ENCODE results near the gene KHDC4.

The KHDC4 gene

GRCh38 chr1:155971910-155972809 lies 37.9 kb upstream of the KHDC4 start:
- DNase-seq, result no peak
- in situ Hi-C loops (cut with MboI; ENCODE audit: low pct_unique_long_range_greater_than_20kb, low sequenced_read_pairs), result no loop called here

GRCh38 chr1:155970531-155971167 lies 36.4 kb upstream of the KHDC4 start:
- peak; percentile 95 for DNase-seq
- in situ Hi-C loops (cut with MboI; ENCODE audit: low pct_unique_long_range_greater_than_20kb, low sequenced_read_pairs), result no loop called here

- in situ Hi-C loops (cut with MboI; ENCODE audit: low pct_unique_long_range_greater_than_20kb, low sequenced_read_pairs), result no loop called here
- DNase-seq, result no peak
Observed at GRCh38 chr1:155969377-155969791, 35.2 kb upstream of the KHDC4 start.

- DNase-seq, result no peak
- in situ Hi-C loops (cut with MboI; ENCODE audit: low pct_unique_long_range_greater_than_20kb, low sequenced_read_pairs), result no loop called here
Observed at GRCh38 chr1:155968670-155969069, 34.5 kb upstream of the KHDC4 start.

DNA sequence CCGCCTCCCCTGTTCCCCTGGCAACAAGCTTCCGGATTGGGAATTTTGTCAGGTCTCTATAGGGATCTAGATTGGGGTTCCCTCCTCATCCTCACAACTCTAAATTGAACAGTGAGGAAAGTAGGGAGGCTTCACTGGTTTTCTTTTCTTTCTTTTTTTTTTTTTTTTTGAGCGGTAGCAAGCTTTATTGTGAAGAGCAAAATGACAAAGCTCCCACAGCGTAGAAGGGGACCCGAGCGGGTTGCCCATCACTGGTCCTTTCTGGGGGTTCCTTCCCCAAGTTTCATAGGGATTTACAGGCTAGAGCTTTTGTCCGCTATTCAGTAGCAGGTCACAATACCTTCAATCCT lies 33.8 kb upstream of the KHDC4 start:
- in situ Hi-C loops (cut with MboI; ENCODE audit: low pct_unique_long_range_greater_than_20kb, low sequenced_read_pairs), result no loop called here
- DNase-seq, result no peak

DNA sequence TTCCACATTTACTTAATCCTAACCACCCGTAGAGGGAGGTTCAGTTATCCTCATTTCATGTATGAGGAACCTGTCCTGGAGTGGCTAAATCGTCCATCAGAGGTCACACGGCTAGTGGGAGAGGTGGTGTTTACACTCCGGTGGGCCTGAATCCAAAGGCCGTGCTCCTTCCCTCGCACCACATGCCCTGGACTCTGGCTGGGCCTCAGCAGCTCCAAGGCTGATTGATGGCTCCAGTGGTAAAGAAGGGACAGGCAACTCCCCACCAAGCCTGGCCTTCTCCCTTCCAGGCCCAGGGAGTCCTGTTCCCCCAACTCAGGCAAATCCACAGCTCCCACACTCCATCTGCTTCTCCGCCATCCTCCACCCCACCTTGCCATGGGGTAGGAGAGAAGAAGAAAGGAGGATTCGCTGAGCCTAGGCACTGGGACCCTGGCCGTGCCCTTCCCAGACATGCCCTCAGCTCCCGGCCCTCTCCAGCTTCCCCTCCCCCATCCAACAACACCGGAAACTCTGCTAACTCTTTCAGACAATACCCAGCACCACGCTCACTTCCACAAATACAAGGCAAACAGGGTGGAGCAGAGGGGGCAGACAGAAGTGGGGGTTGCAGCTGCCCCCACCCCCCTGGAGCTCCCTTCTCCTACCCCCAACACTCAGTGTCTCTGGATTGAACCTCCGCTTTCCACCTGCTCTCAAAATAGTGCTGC lies 33.3 kb upstream of the KHDC4 start:
- DNase-seq, result peak; percentile 71
- in situ Hi-C loops (cut with MboI; ENCODE audit: low pct_unique_long_range_greater_than_20kb, low sequenced_read_pairs), result no loop called here

GRCh38 chr1:155966750-155967149 lies 32.5 kb upstream of the KHDC4 start:
- DNase-seq, result no peak
- in situ Hi-C loops (cut with MboI; ENCODE audit: low pct_unique_long_range_greater_than_20kb, low sequenced_read_pairs), result no loop called here

DNA sequence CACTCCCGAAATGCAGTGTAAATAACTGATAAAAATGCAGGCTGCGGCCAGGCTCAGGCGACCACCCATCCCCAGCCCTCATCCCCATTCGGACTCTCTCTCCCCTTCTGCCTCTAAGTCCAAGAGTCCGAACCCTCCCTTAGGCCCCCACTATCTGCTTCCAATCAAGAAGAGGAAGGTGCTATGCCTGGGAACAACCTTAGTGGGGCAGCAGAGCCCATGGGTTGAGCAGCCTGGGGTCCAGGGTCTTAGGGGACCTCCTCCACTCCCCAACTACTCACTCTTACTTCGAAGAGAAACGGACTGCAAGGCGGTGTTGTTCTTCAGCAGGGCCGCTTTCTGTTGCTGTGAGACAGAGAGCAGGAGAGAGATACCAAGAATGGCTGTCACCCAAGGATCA lies 31.9 kb upstream of the KHDC4 start:
- DNase-seq, result peak; percentile 32
- in situ Hi-C loops (cut with MboI; ENCODE audit: low pct_unique_long_range_greater_than_20kb, low sequenced_read_pairs), result no loop called here

GRCh38 chr1:155964193-155964592 lies 30.0 kb upstream of the KHDC4 start:
- in situ Hi-C loops (cut with MboI; ENCODE audit: low pct_unique_long_range_greater_than_20kb, low sequenced_read_pairs), result no loop called here
- no peak for DNase-seq

DNA sequence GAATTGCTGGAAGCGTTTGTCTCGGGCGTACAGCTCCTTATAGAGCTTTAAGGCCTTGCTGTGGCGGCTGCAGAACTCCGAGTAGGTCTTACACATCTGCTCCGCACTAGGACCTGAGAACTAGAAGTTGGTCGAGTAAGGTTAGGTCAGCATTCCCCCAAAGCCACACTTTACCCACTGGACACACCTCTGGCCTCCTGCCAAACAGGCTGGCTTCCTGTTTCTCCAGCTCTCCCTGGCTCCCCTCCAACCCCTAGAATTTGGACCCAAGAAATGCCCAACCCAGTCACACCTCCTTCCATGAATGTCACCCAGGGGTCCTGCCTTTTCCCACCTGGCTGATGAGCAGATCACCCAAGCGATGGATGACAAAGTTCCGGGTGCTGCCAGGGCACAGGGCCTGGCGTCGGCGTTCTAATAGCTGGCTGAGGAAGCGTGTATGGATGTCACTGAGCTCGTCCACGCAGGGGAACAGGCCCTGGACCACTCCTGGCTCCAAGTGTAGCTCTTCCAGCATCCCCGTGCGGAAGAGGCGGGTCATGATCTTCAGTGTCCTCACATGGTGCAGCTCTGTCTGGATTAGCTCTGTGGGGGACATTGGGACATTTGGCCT lies 28.5 kb upstream of the KHDC4 start:
- in situ Hi-C loops (cut with MboI; ENCODE audit: low pct_unique_long_range_greater_than_20kb, low sequenced_read_pairs), result no loop called here
- no peak for DNase-seq

- in situ Hi-C loops (cut with MboI; ENCODE audit: low pct_unique_long_range_greater_than_20kb, low sequenced_read_pairs), result no loop called here
- no peak for DNase-seq
Observed at GRCh38 chr1:155961937-155962336, 27.7 kb upstream of the KHDC4 start.

DNA sequence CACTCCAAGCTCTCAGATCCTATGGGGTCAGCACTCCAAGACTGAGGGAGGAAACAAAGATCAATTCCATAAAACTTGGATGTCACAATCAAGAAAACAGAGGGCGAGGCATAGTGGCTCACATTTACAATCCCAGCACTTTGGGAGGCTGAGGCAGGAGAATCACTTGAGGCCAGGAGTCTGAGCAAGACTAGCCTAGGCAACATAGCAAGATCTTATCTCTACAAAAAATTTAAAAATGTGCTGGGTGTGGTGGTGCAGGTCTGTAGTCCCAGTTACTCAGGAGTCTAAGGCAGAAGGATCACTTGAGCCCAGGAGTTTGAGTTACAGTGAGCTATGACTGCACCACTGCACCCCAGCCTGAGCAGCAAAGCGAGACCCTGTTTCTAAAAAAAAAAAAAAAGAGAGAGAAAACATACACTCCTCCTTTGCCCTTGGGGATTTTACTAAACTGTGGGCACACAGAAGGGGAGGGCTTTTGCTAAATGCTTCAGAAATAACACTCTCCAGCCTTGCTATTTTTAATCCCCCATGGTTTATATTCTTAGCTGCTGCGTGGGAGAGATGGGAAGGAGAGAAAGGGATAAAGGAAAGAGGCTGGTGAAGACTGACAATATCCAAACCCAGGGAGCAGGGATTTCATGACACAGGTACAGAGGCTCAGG lies 26.0 kb upstream of the KHDC4 start:
- in situ Hi-C loops (cut with MboI; ENCODE audit: low pct_unique_long_range_greater_than_20kb, low sequenced_read_pairs), result no loop called here
- DNase-seq, result no peak

- no peak for DNase-seq
- in situ Hi-C loops (cut with MboI; ENCODE audit: low pct_unique_long_range_greater_than_20kb, low sequenced_read_pairs), result no loop called here
Observed at GRCh38 chr1:155957411-155957915, 23.2 kb upstream of the KHDC4 start.

GRCh38 chr1:155954645-155955044 lies 20.4 kb upstream of the KHDC4 start:
- in situ Hi-C loops (cut with MboI; ENCODE audit: low pct_unique_long_range_greater_than_20kb, low sequenced_read_pairs), result no loop called here
- no peak for DNase-seq

DNA sequence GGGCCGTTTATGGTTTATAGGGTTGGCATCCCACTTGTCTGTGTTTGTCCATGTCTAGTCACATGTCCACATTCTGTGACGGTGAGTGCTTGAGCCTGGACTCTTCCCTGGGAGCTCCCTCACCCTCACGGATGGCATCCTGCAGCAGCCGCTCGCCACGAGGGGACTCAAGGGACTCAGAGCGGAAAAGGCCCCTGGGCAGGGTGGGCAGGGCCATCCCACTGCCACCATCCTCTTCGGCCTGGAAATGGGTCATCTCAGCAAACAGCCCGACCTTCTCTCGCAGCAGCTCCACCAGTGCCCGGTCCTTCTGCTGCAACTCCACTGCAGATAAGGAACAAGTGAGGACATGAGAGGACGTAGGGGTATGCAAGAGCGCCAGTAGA lies 18.3 kb upstream of the KHDC4 start:
- in situ Hi-C loops (cut with MboI; ENCODE audit: low pct_unique_long_range_greater_than_20kb, low sequenced_read_pairs), result no loop called here
- no peak for DNase-seq

- no peak for DNase-seq
- in situ Hi-C loops (cut with MboI; ENCODE audit: low pct_unique_long_range_greater_than_20kb, low sequenced_read_pairs), result no loop called here
Observed at GRCh38 chr1:155951753-155952504, 17.7 kb upstream of the KHDC4 start.

DNA sequence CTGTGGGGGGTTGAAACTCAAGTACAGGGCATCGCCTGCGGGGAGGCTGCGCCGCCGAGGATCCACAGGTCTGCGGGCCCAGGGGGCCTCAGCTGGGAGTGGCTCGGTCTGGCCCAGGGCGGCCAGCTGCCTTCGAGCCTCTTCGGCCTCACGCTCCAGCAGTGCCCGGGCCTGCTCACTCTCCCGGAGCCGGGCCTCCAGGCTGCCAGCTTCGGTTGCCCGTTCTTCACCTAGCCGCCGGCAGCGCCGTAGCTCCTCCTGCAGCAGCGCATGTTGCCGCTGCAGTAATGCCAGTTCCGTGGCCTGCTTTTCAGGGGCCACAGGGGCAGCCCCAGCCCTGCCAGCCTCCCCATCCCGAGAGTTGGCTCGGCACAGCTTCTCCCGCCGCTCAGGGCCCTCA lies 16.6 kb upstream of the KHDC4 start:
- no peak for DNase-seq
- in situ Hi-C loops (cut with MboI; ENCODE audit: low pct_unique_long_range_greater_than_20kb, low sequenced_read_pairs), result no loop called here

DNA sequence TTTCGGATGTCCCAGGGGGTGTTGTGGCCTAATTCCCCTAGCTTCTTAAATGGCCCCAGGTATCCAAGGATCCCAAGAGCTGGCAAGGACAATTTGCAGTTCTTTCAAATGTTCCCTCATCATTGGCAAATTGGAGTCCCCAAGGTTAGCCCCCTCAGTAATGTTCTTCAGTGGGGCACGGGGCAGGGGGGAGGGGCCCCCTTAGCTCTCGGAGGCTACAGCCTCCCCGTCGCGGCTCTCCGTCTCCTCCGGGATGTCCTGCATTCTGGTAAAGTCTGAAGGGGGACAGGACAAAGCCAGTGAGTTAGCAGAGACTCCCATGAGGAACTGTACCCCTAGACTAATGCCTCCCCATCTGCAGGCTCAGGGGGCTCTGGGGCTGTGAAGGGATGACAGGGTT lies 13.5 kb upstream of the KHDC4 start:
- no peak for DNase-seq
- in situ Hi-C loops (cut with MboI; ENCODE audit: low pct_unique_long_range_greater_than_20kb, low sequenced_read_pairs), result no loop called here
